HCT116 (cell line): ENCODE measurements around the gene ABCC1.

Experiments
- CEBPB ChIP-seq: IDR thresholded peaks from 2 replicates; pipeline ENCODE4 v1.6.1; 2012; ENCODE audit warnings: low read depth
- CTCF ChIP-seq, 3 experiments: fragments of 200-600 bp in 1 of 3; sonication (generic) in 1 of 3; IDR thresholded peaks in 2 of 3; conservative IDR thresholded peaks in 1 of 3; 2 replicates each; pipeline ENCODE4 v1.5.1; 2012 to 2017; ENCODE audit warnings: low read depth in 2 of 3, low read length in 2 of 3, antibody characterized with exemption in 1 of 3, borderline replicate concordance in 1 of 3, control low read depth in 1 of 3, mild to moderate bottlenecking in 1 of 3, mixed read lengths in 1 of 3, mixed run types in 1 of 3, moderate library complexity in 1 of 3; ENCODE audit not compliant: insufficient read depth in 1 of 3
- EZH2 ChIP-seq: fragments of 200-600 bp; sonication (generic); IDR thresholded peaks from 2 replicates; pipeline ENCODE4 v1.6.1; 2017; ENCODE audit warnings: antibody characterized with exemption, mixed run types
- EZH2phosphoT487 ChIP-seq: fragments of 200-600 bp; IDR thresholded peaks from 2 replicates; pipeline ENCODE4 v1.6.1; 2018; ENCODE audit warnings: antibody characterized with exemption, borderline replicate concordance
- MAX ChIP-seq: IDR thresholded peaks from 2 replicates; pipeline ENCODE4 v1.6.1; 2012
- POLR2A ChIP-seq: IDR thresholded peaks from 2 replicates; pipeline ENCODE4 v1.7.0; 2011; ENCODE audit warnings: borderline replicate concordance; ENCODE audit not compliant: insufficient read depth, insufficient read length; ENCODE audit errors: extremely low read depth
- POLR2AphosphoS5 ChIP-seq: IDR thresholded peaks from 2 replicates; pipeline ENCODE4 v1.6.1; 2011; ENCODE audit warnings: mild to moderate bottlenecking, low read depth, low read length, moderate library complexity
- RAD21 ChIP-seq: IDR thresholded peaks from 2 replicates; pipeline ENCODE4 v1.6.1; 2012; ENCODE audit warnings: low read depth, mild to moderate bottlenecking
- REST ChIP-seq: IDR thresholded peaks from 2 replicates; pipeline ENCODE4 v1.6.1; 2012; ENCODE audit warnings: low read depth
- SRF ChIP-seq: IDR thresholded peaks from 2 replicates; pipeline ENCODE4 v1.6.1; 2012; ENCODE audit warnings: low read depth
- YY1 ChIP-seq: IDR thresholded peaks from 2 replicates; pipeline ENCODE4 v1.6.1; 2011; ENCODE audit warnings: low read length, low read depth, moderate library complexity, mild to moderate bottlenecking; ENCODE audit not compliant: insufficient replicate concordance; ENCODE audit errors: extremely low read depth
- ZBTB33 ChIP-seq: IDR thresholded peaks from 2 replicates; pipeline ENCODE4 v1.6.1; 2011; ENCODE audit warnings: mild to moderate bottlenecking, low read length, moderate library complexity; ENCODE audit not compliant: insufficient replicate concordance; ENCODE audit errors: extremely low read depth
- ZNF274 ChIP-seq: fragments of 200-500 bp; sonication (Bioruptor generic); IDR thresholded peaks from 2 replicates; pipeline ENCODE4 v1.6.1; 2014; ENCODE audit warnings: mild to moderate bottlenecking, low read depth, low read length, inconsistent platforms

- TF ChIP-seq CTCF (IDR thresholded peaks at IDR 0.05 in 2 of 3, conservative IDR thresholded peaks at IDR 0.05 in 1 of 3; ENCODE audit: borderline replicate concordance in 1 of 3, insufficient read depth in 1 of 3, low read depth in 2 of 3, low read length in 2 of 3) (no peak), POLR2AphosphoS5 (no peak), REST (no peak), EZH2 (no peak), EZH2phosphoT487 (no peak), POLR2A (no peak), MAX (no peak), RAD21 (no peak), ZNF274 (no peak), YY1 (no peak), ZBTB33 (no peak), CEBPB (no peak), SRF (no peak)
These were observed 225.9 kb downstream of the ABCC1 start for GRCh38 chr16:16175296-16175695.
